GM13977 (cell line): Measurements from ENCODE around the gene TSACC.
A peak's percentile ranks its signal among the peaks of the same experiment; 100 is the strongest.

ENCODE experiments used
- DNase-seq: peaks from one replicate; pipeline ENCODE4 v3.0.0; 2012; ENCODE audit warnings: low spot score
- in situ Hi-C: fragments of 300-500 bp; cut with MboI; formaldehyde crosslinking; loops from one replicate; pipeline ENCODE4 v1.12.0; 2022; ENCODE audit warnings: low sequenced_read_pairs, low pct_unique_long_range_greater_than_20kb, mixed read lengths, inconsistent platforms; ENCODE audit not compliant: unreplicated experiment
- TF ChIP-seq, protein P1 (sequence below): IDR thresholded peaks from 2 replicates; pipeline ENCODE4 v1.5.1; 2012; ENCODE audit warnings: mild to moderate bottlenecking, control low read depth; ENCODE audit not compliant: insufficient read depth; ENCODE audit errors: extremely low read depth, missing control alignments

The TSACC gene

DNA sequence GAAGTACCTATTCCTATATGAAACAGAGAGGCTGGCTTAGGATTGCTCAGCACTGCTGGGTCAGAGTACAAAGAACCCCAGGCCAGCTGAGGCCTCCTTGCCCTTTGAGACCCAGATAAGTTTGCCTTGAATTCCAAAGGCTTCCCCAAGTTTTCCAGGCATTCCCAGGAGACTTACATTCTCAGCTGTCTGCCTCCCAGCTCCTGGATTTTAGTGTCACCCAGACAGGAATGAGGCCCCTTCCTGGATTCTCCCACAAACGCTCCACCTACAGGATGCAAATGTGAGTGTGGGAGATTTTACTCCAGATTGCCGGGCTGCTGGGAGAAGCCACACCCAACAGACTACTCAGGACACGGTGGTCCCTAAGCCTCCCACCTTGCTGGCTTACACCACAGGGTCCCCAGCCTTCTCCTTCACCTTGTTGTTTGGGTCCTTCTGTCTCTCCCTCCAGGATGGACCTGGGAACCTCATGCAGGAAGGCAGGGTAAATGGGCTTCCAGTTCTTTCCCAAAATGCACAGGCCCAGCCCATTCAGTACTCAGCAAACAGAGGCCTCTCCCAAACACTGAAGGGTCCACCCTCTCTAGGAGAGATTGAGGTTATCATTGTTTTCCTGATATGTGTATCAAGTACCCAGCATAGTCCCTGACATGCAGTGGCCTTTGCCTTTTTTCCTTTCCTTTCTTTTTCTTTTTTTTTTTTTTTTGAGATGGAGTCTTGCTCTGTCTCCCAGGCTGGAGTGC is 41.3 kb downstream of the TSACC start:
- no peak for DNase-seq
- in situ Hi-C loops = loop anchor here (5.0 to 10.0 kb wide), 2 partner anchors 63 to 235 kb away; partner anchors contain the start of gene HAPLN2
- TF ChIP-seq, protein P1, sequence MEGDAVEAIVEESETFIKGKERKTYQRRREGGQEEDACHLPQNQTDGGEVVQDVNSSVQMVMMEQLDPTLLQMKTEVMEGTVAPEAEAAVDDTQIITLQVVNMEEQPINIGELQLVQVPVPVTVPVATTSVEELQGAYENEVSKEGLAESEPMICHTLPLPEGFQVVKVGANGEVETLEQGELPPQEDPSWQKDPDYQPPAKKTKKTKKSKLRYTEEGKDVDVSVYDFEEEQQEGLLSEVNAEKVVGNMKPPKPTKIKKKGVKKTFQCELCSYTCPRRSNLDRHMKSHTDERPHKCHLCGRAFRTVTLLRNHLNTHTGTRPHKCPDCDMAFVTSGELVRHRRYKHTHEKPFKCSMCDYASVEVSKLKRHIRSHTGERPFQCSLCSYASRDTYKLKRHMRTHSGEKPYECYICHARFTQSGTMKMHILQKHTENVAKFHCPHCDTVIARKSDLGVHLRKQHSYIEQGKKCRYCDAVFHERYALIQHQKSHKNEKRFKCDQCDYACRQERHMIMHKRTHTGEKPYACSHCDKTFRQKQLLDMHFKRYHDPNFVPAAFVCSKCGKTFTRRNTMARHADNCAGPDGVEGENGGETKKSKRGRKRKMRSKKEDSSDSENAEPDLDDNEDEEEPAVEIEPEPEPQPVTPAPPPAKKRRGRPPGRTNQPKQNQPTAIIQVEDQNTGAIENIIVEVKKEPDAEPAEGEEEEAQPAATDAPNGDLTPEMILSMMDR = no peak

DNA sequence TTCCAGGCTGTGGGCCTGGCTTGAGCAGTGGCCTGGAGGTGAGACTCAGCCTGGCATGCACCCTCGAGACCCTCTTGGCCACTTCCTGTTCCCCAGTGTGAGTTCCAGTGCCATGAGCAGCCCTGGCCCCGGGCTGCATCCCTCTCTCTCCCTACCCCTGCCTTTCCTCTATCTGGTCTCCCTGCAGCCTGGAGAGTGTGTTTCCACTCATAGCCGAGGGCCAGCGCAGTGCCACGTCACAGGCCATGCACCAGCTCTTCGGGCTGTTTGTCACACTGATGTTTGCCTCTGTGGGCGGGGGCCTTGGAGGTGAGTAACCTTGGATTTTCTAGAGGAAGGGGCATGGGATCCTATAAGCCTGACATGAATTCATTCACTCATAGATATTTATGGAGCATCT is 44.2 kb downstream of the TSACC start:
- in situ Hi-C loops = loop anchor here (5.0 to 10.0 kb wide), 2 partner anchors 60 to 232 kb away; partner anchors contain the start of gene HAPLN2

DNA sequence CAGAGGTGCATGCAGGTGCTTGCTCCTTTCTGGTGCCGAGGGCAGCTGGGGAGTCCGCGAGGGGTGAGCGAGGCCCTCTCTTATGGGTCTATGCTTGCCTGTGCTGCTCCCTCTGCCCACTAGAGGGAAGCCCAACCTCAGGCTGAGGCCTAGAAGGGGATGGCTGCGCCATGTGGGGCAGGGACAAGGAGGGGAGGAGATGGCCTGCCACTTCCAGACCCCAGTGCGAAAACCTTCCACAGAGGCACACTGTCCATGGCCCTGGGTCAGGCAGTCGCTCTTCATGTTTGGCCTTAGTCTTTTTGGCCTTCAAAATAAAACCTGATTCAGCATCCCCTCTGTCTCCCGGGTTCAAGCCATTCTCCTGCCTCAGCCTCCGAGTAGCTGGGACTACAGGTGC is 44.7 kb downstream of the TSACC start:
- TF ChIP-seq, protein P1 = peak; percentile 97
- in situ Hi-C loops = loop anchor here (5.0 to 10.0 kb wide), 2 partner anchors 59 to 232 kb away; partner anchors contain the start of gene HAPLN2
- DNase-seq = peak; percentile 89

More for the DNA sequence above, 44.2 kb downstream of the TSACC start:
- no peak for DNase-seq
- TF ChIP-seq, protein P1 = peak; percentile 16

DNA sequence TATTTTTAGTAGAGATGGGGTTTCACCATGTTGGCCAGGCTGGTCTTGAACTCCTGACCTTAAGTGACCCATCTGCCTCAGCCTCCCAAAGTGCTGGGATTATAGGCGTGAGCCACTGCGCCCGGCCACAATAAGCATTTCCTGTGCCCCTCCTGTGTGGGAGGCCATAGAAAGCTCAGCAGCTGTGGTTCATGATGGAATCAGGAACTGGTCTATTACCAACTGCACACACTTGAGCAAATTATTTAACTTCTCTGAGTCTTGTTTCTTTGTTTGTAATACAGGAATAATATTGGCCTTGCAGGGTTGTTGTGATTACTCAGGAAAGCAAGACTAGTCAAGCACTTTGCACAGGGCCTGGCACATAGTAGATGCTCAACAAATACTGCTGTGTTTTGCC is 45.7 kb downstream of the TSACC start:
- in situ Hi-C loops = loop anchor here (5.0 to 10.0 kb wide), 2 partner anchors 58 to 231 kb away; partner anchors contain the start of gene HAPLN2
- TF ChIP-seq, protein P1 = no peak
- DNase-seq = no peak

DNA sequence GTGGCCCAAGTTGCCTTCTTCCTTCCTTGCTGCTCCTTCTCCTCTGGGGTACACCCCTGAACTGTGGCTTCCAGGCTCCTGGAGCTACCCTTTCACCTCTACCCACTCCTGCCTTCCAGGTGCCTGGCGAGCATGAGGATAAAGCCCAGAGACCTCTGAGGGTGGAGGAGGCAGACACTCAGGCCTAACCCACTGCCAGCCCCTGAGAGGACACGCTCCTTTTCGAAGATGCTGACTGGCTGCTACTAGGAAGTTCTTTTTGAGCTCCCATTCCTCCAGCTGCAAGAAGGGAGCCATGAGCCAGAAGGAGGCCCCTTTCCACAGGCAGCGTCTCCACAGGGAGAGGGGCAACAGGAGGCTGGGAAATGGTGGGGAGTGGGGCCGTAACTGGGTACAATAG is 46.3 kb downstream of the TSACC start:
- in situ Hi-C loops = loop anchor here (5.0 to 10.0 kb wide), 2 partner anchors 58 to 230 kb away; partner anchors contain the start of gene HAPLN2
- TF ChIP-seq, protein P1 = no peak
- no peak for DNase-seq

DNA sequence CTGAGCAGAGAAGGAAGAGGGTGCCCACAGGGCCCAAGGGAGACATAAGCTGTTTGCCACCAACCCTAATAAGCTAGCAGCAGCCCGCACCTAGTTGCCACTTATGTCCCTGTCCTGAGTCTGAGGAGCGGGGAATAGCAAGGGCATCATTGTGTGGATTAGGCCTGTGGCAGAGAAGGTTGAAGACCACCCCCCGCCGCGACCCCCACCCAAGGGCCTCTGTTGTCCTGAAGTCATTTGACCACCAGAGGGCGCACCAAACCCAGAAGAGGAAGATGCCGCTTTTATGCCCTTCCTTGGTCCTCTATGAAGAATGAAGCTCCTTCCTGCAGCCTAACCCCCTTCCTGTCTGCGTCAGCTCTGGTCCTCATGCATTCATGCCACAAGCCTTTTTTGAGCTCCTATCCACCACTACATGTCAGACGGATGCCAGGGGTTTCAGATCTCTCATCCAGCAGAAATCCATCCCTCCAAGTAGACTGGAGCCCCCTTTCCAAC is 47.3 kb downstream of the TSACC start:
- in situ Hi-C loops = loop anchor here (10.0 kb wide), 1 partner anchor 229 kb away; the partner anchor contains the start of gene HAPLN2
- TF ChIP-seq, protein P1 = peak; percentile 83
- DNase-seq = peak; percentile 85
